Measurements from ENCODE around the gene GDF10.

GDF10 gene

GRCh38 chr10:47253651-47254375 lies 46.2 kb upstream of the GDF10 start (continued):
- TF ChIP-seq, protein P1, sequence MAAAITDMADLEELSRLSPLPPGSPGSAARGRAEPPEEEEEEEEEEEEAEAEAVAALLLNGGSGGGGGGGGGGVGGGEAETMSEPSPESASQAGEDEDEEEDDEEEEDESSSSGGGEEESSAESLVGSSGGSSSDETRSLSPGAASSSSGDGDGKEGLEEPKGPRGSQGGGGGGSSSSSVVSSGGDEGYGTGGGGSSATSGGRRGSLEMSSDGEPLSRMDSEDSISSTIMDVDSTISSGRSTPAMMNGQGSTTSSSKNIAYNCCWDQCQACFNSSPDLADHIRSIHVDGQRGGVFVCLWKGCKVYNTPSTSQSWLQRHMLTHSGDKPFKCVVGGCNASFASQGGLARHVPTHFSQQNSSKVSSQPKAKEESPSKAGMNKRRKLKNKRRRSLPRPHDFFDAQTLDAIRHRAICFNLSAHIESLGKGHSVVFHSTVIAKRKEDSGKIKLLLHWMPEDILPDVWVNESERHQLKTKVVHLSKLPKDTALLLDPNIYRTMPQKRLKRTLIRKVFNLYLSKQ (tag by site-specific recombination; IDR thresholded peaks at IDR 0.05; ENCODE audit: borderline replicate concordance): no peak
- TF ChIP-seq EGR2 (tag by site-specific recombination; IDR thresholded peaks at IDR 0.05; ENCODE audit: low read depth) (0 out of 2 replicates have a peak, but pooled peaks have one; percentile 23), ZNF664 (tag by site-specific recombination; IDR thresholded peaks at IDR 0.05) (no peak), HOXA7 (CRISPR knock-in tag; IDR thresholded peaks at IDR 0.05; ENCODE audit: borderline replicate concordance) (no peak)

DNA sequence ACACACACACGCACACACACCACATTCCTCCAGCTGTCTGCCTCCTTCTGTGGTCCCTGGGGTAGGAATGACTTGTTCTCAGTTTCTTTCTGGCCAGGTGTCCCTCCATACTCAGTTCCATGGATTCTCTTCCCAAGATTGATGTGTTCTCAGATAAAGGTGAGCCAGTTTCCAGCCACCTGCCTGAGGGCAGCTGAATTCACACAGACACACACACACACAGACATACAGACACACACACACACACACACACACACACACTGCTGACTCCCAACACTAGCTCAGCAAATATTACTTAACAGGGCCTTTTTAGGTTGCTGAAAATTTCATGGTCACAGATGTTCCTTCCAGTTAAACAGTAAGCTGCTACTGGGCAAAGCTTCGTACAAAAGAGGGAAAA lies 45.4 kb upstream of the GDF10 start:
- no peaks in the 10 kb centered on the region for H3K4me1 ChIP-seq (ENCODE audit: control insufficient read depth, insufficient read depth, low read length)
- ChIA-PET POLR2A (no interaction called here), CTCF (interaction anchor here (0.9 kb wide), 1 partner anchor 230 kb away, joined by 3 read pairs; no protein-coding TSS in a partner anchor)

More for the DNA sequence above, 45.4 kb upstream of the GDF10 start:
- no peak overlapping the region for H3K27ac ChIP-seq (ENCODE audit: extremely low read depth, low read depth, low read length)
- no peaks in the 10 kb centered on the region for H3K9me3 ChIP-seq (ENCODE audit: control insufficient read depth, insufficient read depth, low read depth, low read length)
- no peaks in the 10 kb centered on the region for H3K36me3 ChIP-seq (ENCODE audit: control insufficient read depth in 2 of 2, insufficient read depth in 1 of 2, low read length in 2 of 2)
- TF ChIP-seq ZNF138 (tag by site-specific recombination; IDR thresholded peaks at IDR 0.05; ENCODE audit: borderline replicate concordance) (no peak), ZSCAN4 (tag by site-specific recombination; IDR thresholded peaks at IDR 0.05) (0 out of 2 replicates have a peak, but pooled peaks have one; percentile 23), ZBTB21 (tag by site-specific recombination; IDR thresholded peaks at IDR 0.05) (no peak), ZNF18 (tag by site-specific recombination; IDR thresholded peaks at IDR 0.05) (no peak), ZNF837 (tag by site-specific recombination; IDR thresholded peaks at IDR 0.05) (no peak)
- TF ChIP-seq, protein P2, sequence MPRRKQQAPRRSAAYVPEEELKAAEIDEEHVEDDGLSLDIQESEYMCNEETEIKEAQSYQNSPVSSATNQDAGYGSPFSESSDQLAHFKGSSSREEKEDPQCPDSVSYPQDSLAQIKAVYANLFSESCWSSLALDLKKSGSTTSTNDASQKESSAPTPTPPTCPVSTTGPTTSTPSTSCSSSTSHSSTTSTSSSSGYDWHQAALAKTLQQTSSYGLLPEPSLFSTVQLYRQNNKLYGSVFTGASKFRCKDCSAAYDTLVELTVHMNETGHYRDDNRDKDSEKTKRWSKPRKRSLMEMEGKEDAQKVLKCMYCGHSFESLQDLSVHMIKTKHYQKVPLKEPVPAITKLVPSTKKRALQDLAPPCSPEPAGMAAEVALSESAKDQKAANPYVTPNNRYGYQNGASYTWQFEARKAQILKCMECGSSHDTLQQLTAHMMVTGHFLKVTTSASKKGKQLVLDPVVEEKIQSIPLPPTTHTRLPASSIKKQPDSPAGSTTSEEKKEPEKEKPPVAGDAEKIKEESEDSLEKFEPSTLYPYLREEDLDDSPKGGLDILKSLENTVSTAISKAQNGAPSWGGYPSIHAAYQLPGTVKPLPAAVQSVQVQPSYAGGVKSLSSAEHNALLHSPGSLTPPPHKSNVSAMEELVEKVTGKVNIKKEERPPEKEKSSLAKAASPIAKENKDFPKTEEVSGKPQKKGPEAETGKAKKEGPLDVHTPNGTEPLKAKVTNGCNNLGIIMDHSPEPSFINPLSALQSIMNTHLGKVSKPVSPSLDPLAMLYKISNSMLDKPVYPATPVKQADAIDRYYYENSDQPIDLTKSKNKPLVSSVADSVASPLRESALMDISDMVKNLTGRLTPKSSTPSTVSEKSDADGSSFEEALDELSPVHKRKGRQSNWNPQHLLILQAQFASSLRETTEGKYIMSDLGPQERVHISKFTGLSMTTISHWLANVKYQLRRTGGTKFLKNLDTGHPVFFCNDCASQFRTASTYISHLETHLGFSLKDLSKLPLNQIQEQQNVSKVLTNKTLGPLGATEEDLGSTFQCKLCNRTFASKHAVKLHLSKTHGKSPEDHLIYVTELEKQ (tag by site-specific recombination; IDR thresholded peaks at IDR 0.05; ENCODE audit: borderline replicate concordance): no peak
- no peak overlapping the region for H3K4me3 ChIP-seq (ENCODE audit: low read depth, low read length)
